Stimulated activated CD4-positive, alpha-beta T cell treated with anti-CD3 and anti-CD28 coated beads, Interleukin-12 subunit alpha, Interleukin-12 subunit beta, amount 100 ng/mL, for 4 hours (primary cell): ENCODE results near the gene EFTUD2.

ENCODE experiments used
- DNase-seq: peaks from one replicate; pipeline ENCODE4 v3.0.0-alpha.2; 2020

The EFTUD2 gene

GRCh38 chr17:44887016-44887415 lies 12.2 kb downstream of the EFTUD2 start:
- no peak for DNase-seq

DNA sequence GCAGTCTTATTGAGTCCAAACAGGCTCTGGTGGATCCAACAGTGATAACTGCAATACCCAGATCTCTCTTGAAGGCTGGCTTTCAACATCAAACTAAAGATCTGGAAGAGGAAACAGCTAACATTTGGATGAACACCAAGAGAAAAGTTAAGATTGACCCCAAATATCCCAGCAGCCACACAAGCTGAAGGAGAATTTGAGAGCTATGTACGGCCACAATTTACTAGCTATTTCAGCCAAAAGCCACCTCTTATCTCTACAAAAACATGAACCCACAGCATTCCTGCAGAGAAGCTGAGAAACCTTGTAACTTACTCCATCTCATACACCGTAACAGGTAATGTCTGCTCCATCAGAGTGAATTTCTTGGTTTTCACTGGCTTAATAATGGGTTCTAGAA lies 14.3 kb downstream of the EFTUD2 start:
- DNase-seq: no peak

DNA sequence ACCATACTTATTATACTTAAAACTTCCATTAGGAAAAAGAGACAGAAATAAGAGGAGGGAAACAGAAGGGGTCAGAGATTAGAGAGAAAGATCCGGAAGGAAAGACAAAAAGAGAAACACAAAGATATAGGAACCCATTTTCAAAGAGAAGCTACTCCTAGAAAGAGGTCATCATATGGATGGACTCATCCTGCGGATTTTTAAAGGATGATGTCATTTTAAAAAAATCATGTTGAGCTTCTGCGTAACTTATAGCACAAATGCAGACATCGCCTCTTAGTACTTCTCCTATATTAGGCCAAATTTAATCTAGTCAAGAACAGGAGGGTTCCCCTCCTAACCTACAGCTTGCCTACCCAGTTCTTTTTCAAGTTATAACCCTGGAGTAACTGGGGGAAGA lies 18.1 kb downstream of the EFTUD2 start:
- DNase-seq: no peak

GRCh38 chr17:44880062-44880461 lies 19.2 kb downstream of the EFTUD2 start:
- no peak for DNase-seq

GRCh38 chr17:44879376-44879775 lies 19.9 kb downstream of the EFTUD2 start:
- DNase-seq: no peak

DNA sequence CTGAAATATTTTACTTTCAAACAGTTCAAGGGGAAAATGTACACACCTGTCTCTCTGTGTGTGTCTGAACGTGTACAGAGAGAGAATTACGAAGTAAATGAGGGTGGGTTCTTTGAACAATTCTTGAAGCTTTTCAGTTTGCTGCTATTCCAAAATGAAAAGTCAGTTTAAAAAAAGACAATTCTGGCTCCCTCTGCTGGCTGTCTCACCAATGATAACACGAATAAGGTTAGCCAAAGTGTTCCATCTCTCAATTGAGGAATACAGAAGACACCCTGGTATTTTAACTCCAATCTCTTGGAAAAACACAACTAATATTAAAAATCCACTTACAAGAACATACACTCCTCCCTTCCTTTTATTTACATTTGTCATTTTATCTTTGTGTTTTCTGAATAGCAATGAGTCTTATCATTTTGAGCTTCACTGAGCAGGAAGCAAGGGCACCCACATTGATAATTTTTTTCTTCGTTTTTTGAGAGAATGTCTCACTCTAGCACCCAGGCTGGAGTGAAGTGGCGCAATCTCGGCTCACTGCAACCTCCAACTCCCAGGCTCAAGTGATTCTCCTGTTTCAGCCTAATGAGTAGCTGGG lies 20.5 kb downstream of the EFTUD2 start:
- no peak for DNase-seq

DNA sequence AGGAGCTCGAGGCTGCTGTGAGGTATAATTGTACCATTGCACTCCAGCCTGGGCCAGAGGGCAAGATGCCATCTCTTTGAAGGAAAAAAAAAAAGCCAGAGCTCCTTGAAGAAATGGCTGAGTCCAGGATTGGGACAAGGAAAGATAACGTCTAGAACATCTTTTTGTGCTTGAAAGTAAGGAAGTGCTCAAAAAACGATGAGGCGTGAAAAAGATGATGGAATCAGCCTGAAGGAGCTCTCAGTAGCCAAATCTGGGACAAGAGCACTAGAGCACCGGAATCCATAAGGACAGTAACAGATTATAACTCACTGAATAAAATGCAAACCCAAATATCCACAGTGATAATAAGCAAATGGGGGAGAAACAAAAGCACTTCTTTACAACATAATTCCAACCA lies 22.1 kb downstream of the EFTUD2 start:
- DNase-seq: no peak

DNA sequence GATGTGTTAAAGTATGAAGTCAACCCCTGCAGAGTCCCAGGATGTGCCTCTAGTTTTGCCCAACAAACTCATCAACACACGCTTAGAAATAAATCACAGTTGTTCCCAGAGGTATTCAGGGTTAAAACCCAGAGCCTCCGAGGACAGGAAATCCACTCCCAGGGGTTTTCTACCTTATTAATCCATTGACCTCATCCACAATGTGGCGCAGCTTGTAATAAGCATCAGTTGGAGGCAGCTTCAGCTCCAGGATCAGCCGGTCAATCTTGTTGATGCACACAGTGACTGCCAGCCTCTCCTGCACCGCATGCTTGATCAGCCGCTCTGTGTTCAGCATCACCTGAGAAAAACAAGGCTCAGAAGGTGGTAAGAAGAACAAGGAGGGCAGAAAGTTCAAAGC lies 23.5 kb downstream of the EFTUD2 start:
- no peak for DNase-seq

- DNase-seq: no peak
Observed at GRCh38 chr17:44872131-44872768, 27.0 kb downstream of the EFTUD2 start.

DNA sequence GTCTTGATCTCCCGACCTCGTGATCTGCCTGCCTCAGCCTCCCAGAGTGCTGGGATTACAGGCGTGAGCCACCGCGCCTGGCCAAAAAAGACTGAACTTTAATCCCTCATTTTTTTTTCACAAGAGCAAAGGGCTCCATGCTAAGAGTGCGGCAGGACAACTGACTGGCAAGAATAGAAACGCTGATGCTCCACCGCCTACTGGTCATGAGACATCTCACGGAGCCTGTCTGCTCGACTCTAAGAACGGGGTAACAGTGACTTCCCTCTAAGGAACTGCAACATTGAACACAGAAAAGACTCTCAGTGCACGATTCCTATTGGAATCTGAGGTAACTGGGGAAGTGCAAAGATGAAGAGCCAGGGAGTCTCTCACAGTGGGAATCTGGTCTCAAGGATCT lies 27.7 kb downstream of the EFTUD2 start:
- DNase-seq: no peak

DNA sequence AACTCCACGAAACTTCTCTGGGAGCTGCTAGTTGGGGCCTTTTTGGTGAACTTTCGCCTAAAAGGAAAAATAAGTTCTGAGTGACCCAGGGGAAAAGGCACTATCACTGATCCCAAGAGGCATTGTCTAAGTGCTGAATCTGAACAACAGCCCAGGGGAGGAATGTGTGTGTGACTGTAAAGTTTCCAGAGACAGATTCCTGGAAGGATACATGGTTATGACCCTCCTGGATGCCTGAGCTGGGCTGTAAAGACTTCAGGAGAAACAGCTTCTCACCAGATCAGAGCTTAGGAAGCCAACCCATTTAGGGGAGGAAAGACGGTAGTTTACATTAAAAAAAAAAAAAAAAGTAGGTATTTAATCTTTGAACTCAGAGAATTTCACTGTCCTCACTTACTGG lies 31.4 kb downstream of the EFTUD2 start:
- DNase-seq: no peak

GRCh38 chr17:44865931-44866330 lies 33.3 kb downstream of the EFTUD2 start:
- DNase-seq: no peak

- peak; percentile 56 for DNase-seq
Observed at GRCh38 chr17:44865231-44865660, 34.0 kb downstream of the EFTUD2 start.

DNA sequence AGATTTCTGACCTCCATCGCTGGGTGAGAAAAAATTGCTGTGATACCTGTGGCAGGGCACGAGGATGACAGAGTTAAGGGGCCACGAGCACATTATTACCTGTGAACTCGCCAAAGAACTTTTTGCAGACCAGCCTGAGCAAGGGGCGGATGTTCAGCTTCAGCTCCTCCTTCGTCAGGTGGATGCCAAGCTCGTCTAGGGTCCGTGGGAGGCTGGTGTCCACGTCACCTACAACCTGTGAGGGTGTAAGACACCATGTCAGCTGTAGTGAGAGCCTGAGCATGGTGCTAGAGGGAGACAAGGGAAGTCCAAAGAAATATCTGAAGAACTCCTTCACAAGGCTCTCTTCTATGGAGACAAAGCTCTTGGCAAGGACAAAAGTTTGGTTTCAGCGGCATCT lies 34.4 kb downstream of the EFTUD2 start:
- DNase-seq: no peak

DNA sequence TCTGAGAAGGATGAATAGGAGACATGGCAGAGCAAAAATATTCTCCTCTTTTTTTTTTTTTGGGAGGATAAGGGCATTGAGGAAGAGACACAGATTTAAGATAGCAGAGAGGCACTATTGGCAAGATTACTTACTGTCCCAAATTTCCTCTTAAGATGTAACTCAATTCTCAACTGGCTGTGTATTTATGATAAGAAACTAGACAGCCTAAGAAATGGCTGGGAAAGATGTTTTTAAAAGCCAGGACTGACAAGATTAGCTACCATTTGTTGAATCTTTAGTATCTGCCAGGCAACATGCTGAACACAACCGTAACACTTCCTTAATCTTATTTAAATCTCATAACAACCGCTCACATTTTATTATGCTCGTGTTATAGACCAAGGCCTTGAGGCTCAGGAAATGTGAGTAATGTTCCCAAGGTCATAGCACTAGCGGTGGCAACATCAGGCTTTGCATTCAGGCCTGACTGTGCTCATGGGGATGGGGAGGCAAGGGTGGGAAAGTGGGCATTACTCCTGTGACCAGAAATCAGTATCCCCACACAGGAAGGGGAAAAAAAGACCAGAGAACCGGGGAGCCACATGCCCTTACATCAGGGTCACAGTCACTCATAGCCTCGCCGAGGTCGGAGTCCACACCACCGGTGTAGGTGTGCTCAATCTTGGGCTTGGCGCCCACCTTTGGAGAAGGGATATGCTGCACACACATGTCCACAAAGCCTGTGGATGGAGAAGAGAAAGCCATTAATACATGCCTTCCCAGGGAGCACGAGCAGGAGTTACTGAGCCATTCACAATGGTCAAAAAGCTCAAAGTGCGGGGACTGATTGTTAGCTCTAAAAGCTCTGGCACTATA lies 36.0 kb downstream of the EFTUD2 start:
- no peak for DNase-seq

GRCh38 chr17:44862278-44862914 lies 36.8 kb downstream of the EFTUD2 start:
- no peak for DNase-seq

DNA sequence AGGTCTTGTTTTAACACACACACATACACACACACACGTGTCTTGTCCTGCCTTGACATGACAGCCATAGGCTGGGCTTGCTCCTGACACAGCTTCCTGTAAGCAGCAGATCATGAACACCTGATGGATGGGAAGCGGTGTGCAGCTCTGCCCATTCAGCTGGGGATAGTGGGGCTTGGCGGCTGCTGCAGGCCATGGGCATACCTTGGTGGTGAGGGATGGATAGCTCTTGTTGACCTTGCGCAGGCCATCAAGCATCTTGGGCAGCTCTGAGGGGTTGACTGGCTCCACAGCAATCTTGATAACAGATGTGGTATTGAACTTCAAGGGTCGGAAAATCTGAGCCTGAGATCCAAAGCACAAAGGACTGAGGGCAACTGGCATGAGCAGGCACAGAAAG lies 39.5 kb downstream of the EFTUD2 start:
- no peak for DNase-seq

DNA sequence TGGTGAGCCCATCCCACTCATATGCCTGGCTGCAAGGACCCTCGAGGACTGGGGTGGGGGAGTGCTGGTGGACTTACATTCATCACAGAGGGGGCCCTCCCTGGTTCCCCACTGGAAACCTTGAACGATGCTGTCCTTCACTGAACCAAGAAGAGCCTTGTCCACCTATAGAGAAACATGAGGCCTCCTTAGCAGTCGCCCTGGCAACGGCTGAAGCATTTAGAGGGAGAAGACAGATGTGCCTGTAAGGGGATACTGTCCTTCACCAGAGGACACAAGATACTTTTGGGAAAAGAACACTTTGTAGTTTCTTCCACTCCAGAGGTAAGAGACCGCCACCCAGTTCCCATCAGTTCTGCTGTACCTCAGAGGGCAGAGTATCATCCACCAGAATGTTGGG lies 45.1 kb downstream of the EFTUD2 start:
- no peak for DNase-seq

GRCh38 chr17:44850612-44851011 lies 48.6 kb downstream of the EFTUD2 start:
- no peak for DNase-seq

GRCh38 chr17:44850025-44850424 lies 49.2 kb downstream of the EFTUD2 start:
- DNase-seq: no peak

DNA sequence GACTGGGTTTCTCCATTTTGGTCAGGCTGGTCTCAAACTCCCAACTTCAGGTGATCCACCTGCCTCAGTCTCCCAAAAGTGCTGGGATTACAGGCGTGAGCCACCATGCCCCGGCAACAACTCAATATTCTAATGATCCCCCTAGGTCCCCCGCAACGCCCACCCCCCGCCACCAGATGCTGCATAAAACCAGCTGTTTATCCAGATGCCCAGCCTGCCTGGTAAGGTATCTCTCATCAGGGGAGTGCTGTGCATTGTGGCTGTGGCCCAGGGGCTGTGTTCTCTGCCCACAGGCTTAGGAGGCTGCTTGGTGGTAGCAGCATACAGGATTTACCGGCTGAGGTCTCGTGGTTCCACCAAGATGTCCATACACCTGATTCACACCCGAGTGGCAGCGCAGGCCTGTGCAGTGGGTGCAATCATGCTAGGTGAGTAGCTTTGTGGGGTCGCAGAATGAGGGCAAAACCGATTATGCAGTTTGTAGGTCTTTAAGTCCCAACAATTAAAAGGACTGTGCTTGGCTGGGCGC lies 50.2 kb downstream of the EFTUD2 start:
- DNase-seq: no peak

- no peak for DNase-seq
Observed at GRCh38 chr17:44848257-44848795, 50.9 kb downstream of the EFTUD2 start.

DNA sequence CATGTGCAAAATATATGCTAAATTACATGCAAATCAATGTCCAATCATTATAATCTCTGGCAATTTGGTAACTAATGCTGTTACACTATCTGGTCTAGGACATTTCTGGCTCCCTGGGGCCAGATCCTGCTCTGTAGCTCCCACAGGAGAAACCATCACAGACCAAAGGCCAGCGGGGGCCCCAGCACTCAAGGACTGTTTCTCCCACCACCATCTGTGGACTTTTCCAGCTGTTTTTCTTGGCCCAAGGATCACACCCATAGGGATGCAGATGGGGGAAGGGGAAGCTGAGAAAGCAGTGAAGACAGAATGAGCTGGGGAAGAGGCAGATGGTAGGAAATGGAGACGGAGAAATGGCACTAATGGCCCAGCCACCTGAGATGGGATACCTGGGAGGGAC lies 51.7 kb downstream of the EFTUD2 start, which contains the start of gene HIGD1B:
HIGD1B (plus strand) TSS at position 298 of the 400 bp plus-strand sequence. CDS start 270 bp downstream, outside the sequence.
- DNase-seq: no peak
